GM12875 (cell line): ENCODE data around the gene TMBIM1.
"Not testable (repeated sequence)": the region's sequence is repeated elsewhere in the genome, so short reads cannot be mapped to it uniquely, and the experiment has no call there.

Experiments used
- H3K4me3 ChIP-seq: one replicate; pipeline ENCODE4 v1.5.1; 2011; ENCODE audit warnings: low read depth, low read length, control low read depth
- TF ChIP-seq, protein P1 (sequence below): IDR thresholded peaks from 2 replicates; pipeline ENCODE4 v1.5.1; 2011; ENCODE audit warnings: low read depth, mild to moderate bottlenecking, control low read depth, inconsistent platforms, low read length, moderate library complexity, borderline replicate concordance; ENCODE audit not compliant: insufficient read depth

Gene TMBIM1

DNA sequence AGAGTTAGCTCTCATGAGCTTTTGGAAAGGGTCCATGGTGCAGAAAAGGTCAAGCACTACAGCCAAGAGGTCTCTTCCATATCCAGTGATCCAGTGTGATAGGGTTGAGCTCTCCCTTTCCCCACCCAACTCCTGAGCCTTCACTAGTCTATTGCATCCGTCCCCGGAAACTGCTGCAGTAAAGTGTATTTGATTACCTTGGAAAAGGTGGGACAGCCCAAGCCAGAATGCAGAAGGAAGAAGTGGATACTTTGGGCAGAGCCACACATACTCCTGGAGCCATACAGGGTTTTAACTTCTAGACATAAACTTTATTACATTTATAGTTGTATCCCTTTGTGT lies 18.4 kb downstream of the TMBIM1 start:
- H3K4me3 ChIP-seq = no peak overlapping the region
- TF ChIP-seq, protein P1, sequence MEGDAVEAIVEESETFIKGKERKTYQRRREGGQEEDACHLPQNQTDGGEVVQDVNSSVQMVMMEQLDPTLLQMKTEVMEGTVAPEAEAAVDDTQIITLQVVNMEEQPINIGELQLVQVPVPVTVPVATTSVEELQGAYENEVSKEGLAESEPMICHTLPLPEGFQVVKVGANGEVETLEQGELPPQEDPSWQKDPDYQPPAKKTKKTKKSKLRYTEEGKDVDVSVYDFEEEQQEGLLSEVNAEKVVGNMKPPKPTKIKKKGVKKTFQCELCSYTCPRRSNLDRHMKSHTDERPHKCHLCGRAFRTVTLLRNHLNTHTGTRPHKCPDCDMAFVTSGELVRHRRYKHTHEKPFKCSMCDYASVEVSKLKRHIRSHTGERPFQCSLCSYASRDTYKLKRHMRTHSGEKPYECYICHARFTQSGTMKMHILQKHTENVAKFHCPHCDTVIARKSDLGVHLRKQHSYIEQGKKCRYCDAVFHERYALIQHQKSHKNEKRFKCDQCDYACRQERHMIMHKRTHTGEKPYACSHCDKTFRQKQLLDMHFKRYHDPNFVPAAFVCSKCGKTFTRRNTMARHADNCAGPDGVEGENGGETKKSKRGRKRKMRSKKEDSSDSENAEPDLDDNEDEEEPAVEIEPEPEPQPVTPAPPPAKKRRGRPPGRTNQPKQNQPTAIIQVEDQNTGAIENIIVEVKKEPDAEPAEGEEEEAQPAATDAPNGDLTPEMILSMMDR = no peak

DNA sequence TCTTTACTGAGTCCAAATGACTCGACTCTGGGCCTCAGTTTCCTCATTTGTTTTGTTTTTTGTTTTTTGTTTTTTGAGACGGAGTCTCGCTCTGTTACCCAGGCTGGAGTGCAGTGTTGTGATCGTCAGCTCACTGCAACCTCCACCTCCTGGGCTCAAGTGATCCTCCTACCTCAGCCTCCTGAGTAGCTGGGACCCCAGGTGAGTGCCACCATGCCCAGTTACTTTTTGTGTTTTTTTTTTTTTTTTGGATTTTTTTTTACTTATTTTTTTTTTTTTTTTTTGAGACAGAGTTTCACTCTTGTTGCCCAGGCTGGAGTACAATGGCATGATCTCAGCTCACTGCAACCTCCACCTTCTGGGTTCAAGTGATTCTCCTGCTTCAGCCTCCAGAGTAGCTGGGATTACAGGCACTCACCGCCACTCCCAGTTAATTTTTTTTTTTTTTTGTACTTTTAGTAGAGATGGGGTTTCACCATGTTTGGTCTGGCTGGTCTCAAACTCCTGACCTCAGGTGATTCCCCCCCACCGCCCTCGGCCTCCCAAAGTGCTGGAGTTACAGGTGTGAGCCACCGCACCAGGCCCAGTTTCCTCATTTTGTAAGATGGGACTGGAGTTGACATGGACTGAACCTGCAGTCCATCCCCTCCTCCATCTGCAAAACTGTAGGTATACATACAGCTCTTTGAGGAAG lies 18.9 kb downstream of the TMBIM1 start:
- not testable (repeated sequence) for H3K4me3 ChIP-seq

DNA sequence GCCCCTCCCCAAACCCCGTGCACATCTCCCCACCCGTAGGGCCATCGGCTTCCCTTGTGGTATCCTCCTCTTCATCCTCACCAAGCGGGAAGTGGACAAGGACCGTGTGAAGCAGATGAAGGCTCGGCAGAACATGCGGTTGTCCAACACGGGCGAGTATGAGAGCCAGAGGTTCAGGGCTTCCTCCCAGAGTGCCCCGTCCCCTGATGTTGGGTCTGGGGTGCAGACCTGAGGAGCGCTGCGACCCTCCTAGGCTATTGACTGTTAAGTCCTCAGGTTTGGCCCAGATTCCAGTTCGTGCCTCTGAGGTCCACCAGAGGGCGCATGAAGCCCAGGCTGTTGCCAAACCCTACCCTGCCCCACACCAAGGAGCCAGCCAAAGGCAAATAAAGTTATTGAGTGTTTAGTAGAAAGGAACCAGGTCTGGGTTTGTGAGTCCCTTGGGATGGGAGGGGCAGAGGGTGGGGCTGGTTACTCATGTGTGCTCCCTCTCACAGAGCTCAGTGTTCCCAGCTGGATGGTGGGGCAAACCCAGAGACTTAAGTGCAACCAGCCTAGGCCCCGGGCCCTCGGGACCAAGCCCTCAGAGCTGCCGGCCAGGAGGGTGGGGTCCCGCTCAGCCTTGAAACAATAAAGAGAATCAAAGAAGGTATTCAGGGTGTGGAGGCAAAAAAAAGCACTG lies 19.6 kb downstream of the TMBIM1 start:
- TF ChIP-seq, protein P1 = peak; percentile 92
- no peak overlapping the region for H3K4me3 ChIP-seq

DNA sequence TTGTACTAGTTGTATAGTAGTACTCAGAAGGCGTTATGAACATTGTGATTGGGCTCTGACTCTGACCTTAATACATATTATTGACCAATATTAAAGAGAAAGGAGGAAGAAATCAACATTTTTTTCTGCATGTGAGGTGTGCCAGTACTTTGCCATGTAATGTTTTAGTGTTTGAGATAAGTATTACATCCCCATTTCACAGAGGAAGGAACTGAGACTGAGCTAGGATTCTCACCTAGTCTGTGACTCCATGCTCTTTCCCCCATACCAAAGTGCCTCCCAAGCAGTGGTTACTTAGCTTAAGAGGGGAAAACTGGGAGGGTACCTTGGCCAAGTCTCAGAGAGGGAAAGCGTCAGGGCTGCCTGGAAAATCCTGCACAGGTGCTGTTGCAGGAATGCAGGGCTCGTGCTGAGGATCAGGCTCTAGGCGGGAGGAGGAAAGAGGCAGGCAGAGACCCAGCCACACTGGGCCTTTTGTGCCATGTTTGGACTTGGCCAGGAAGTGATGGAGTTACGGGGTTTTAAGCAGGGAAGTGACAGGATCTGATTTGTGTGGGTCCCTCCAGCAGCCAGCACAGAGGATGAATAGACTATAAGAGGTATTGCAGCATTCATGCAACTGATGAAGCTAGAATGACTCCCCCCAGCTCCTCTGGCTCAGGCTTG lies 20.3 kb downstream of the TMBIM1 start:
- no peak overlapping the region for H3K4me3 ChIP-seq

DNA sequence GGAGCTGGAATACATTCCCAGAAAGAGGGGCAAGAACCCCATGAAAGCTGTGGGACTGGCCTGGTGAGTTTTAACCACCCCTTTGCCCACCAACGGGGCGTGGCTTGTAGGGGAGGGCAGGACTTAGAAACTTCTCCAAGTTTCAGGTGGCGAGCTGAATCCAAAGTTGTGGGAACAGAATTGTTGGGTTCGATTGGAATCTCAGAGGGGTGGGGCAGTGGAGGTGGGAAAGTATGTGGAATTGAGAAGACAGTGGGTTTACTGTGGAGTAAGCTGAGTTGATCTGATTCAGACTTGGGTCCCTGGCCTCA lies 20.9 kb downstream of the TMBIM1 start:
- TF ChIP-seq, protein P1 = no peak
- no peak overlapping the region for H3K4me3 ChIP-seq

More for the DNA sequence above, 20.3 kb downstream of the TMBIM1 start:
- TF ChIP-seq, protein P1 = no peak

DNA sequence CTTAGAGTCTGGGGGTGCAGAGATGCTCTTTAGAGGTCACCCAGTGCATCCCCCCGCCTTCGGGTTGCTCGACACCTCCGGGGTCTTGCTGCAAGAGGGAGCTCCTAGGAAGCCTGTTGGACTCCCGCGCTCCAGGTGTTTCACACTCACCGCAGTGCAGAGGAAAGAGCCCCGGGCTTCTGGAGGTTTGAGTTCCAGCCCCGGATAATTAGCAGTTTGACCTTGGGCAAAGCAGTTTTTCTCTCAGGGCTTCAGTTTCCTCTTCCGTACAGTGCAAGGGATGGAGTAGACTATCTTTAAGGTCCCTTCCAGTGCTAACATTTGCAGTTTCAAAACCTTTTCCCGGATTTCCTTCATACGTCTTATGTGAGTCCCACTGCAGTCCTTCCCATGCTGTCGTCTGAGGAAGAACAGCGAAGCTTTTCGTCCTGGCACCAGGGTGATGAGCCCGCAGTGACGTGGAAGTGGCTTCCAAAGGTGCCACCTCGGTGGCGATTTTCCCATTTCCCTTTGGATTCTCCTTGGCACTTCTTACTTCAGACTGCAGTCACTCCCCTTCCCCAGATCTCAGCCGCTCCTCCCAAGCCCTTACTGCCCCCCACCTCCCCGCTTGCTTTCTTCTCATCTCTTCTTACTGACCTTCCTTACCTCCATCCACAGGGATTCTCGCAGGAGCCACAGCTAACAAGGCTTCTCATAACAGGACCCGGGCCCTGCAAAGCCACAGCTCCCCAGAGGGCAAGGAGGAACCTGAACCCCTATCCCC lies 21.4 kb downstream of the TMBIM1 start:
- peak overlapping the region; percentile 75 for H3K4me3 ChIP-seq
- TF ChIP-seq, protein P1 = no peak

DNA sequence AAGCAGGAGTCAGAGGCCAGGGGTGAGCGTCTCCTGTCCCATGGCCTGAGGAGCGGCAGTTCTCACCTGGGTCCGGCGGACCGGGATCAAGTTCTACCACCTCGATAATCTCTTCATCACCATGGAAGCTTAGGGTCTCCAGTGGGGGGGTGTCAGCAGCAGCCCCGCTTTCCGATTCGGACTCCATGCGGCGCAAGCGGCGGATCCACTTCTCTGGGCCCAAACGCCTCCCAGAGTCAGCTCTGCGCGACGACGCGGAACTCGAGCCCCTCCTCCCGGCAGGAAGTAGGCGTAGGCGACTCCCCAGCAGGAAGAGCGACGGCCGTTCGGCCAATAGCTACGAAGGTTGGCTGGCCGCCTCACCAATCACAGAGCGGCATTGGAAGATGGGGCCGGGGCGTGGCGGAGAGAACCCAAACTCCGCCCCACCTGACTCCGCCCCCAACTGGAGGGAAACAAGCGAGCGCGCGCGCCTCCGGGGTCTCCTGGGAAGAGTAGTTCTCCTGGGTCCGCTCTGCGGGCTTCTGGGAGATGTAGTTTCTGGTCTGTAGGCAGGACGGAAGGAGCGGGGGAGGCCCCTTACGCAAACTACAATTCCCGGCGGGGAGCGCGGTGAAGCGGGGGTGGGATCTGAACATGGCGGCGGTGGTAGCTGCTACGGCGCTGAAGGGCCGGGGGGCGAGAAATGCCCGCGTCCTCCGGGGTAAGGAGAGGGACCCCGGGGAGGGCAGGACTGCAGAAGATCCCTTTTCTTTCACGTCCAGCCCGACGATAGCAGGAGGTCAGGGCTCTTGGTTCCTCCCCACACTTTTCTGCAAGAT lies 22.2 kb downstream of the TMBIM1 start, which contains the start of the genes AAMP and PNKD:
AAMP (minus strand) TSS at position 238 of the 821 bp plus-strand sequence; CDS start at position 187, 51 bp downstream.
PNKD (plus strand) TSS at position 620 of the 821 bp plus-strand sequence; CDS start at position 637, 17 bp downstream.
- TF ChIP-seq, protein P1 = no peak
- H3K4me3 ChIP-seq = peak within 1 kb of the TSS; percentile 75
